ENCODE measurements around the gene GAA. TPM values are rescaled to one million over a fixed set of nuclear protein-coding genes. Genes with fewer than 3 reads are reported as not detected.
A peak's percentile ranks its signal among the peaks of the same experiment; 100 is the strongest.

The GAA gene
- 8.9 and 21.8 TPM in 2 replicates for total RNA-seq

DNA sequence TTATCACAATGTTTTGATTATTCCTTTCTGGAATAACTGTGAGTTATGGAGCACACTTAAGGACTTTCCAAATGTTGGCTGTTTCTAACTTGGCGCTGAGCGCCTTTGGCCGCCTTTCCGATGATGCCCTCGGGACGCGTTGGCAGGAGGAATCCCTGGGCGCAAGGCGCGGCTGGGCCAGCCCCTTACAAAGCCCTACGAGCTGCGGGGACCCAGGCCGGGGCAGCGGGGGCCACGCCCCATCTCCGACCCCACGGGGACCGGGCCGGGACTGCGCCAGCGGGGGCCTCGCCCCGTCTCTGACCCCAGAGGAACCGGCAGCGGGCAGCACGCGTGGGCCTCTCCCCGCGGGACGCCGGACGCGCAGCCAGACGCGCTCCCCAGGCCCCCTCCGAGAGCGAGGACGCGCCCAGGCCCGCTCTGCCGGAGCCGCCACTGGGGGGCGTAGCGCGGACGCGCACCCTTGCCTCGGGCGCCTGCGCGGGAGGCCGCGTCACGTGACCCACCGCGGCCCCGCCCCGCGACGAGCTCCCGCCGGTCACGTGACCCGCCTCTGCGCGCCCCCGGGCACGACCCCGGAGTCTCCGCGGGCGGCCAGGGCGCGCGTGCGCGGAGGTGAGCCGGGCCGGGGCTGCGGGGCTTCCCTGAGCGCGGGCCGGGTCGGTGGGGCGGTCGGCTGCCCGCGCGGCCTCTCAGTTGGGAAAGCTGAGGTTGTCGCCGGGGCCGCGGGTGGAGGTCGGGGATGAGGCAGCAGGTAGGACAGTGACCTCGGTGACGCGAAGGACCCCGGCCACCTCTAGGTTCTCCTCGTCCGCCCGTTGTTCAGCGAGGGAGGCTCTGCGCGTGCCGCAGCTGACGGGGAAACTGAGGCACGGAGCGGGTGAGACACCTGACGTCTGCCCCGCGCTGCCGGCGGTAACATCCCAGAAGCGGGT is at the start of gene GAA:
GAA (plus strand) TSS at position 571 of the 935 bp plus-strand sequence. CDS start 3,006 bp downstream, outside the sequence.
- TF ChIP-seq, protein P1, sequence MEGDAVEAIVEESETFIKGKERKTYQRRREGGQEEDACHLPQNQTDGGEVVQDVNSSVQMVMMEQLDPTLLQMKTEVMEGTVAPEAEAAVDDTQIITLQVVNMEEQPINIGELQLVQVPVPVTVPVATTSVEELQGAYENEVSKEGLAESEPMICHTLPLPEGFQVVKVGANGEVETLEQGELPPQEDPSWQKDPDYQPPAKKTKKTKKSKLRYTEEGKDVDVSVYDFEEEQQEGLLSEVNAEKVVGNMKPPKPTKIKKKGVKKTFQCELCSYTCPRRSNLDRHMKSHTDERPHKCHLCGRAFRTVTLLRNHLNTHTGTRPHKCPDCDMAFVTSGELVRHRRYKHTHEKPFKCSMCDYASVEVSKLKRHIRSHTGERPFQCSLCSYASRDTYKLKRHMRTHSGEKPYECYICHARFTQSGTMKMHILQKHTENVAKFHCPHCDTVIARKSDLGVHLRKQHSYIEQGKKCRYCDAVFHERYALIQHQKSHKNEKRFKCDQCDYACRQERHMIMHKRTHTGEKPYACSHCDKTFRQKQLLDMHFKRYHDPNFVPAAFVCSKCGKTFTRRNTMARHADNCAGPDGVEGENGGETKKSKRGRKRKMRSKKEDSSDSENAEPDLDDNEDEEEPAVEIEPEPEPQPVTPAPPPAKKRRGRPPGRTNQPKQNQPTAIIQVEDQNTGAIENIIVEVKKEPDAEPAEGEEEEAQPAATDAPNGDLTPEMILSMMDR (conservative IDR thresholded peaks at IDR 0.05; ENCODE audit: low read depth, low read length), result peak; percentile 54
- H3K4me3 ChIP-seq (ENCODE audit: low read depth, low read length), result peak within 1 kb of the TSS; percentile 87
- no peak for DNase-seq (ENCODE audit: low read depth)

DNA sequence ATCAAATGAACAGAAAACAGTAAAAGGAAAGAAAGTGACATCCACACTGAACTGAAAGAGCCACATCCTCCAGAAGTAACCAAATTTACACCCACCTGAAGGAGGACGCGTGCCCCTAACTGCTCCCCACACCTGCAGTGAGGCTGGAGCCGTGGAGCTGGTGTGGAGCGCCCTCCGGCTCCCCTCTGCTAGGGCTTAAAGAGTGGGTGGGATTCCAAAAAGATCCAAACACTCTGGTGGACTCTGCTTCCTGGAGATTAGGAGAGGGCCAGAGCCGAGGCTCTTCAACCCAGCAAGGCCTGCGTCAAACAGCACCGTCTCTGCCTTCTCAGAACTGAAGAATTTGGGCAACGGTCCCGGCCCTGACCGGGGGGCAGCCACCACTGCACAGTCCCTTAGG is 49.7 kb upstream of the GAA start:
- no peak for DNase-seq (ENCODE audit: low read depth)
- H3K4me3 ChIP-seq (ENCODE audit: low read depth, low read length), result no peak overlapping the region
- TF ChIP-seq, protein P1 (conservative IDR thresholded peaks at IDR 0.05; ENCODE audit: low read depth, low read length), result no peak

DNA sequence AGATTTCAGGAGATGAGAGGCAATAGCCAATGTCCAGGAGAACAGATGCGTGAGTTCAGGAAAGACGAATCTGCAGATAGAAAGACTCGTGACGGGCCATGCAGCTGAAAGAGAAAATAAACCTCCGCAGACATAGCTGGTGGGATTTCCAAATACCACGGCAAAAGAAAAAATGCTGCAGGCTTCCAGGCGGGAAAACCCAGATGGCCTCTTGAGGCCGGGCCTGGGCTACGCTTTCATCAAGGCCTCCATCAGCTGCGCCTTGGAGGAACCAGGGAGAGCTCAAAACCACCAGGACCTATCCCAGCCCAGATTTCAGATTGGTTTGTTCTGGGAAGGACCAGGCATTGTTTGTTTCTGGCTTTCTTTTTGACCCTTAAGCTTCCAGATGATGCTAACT is 48.3 kb upstream of the GAA start:
- no peak overlapping the region for H3K4me3 ChIP-seq (ENCODE audit: low read depth, low read length)
- TF ChIP-seq, protein P1 (conservative IDR thresholded peaks at IDR 0.05; ENCODE audit: low read depth, low read length), result no peak
- no peak for DNase-seq (ENCODE audit: low read depth)

DNA sequence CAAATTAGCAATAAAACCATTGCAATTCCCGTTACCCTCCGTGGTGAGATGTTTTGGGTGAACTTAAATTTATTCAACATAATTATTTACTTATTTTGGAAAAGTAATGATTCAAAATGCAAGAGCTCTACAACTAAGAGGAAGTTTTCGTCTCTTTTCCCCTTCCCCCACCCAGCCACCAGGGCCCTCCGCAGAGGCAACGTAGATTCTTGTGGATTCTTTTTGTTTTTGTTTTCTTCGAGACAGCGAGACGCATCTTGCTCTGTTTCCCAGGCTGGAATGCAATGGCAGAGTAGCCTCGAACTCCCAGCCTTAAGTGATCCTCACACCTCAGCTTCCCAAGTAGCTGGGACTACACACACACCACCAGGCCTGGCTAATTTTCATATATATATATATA is 45.8 kb upstream of the GAA start:
- H3K4me3 ChIP-seq (ENCODE audit: low read depth, low read length), result no peak overlapping the region
- no peak for DNase-seq (ENCODE audit: low read depth)
- TF ChIP-seq, protein P1 (conservative IDR thresholded peaks at IDR 0.05; ENCODE audit: low read depth, low read length), result no peak

DNA sequence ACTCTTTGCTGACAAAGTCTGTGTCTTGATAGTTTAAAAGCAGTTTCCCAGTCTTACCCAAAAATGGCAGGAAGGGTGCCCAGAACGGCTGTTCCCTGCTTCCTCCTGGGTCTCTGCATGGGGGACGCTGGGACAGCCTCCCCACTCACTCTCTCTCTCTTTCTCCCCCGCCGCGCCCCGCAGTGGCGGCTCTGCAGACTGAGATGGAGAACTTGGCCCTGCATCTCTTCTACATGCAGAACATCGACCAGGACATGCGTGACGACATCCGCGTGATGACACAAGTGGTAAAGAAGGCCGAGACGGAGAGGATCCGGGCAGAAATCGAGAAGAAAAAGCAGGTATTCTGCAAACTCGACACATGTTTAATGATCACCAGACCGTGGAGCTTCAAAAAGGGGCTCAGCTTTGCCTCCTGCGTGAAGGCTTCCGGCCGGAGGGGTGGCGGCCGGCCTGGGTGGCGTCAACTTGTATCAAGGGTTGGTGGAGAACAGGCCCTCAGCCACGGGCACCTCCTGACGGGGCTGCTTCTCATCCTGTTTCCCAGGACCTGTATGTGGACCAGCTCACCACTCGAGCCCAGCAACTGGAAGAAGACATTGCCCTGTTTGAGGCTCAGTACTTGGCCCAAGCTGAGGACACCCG is 42.9 kb upstream of the GAA start:
- H3K4me3 ChIP-seq (ENCODE audit: low read depth, low read length), result no peak overlapping the region
- no peak for DNase-seq (ENCODE audit: low read depth)
- TF ChIP-seq, protein P1 (conservative IDR thresholded peaks at IDR 0.05; ENCODE audit: low read depth, low read length), result no peak

DNA sequence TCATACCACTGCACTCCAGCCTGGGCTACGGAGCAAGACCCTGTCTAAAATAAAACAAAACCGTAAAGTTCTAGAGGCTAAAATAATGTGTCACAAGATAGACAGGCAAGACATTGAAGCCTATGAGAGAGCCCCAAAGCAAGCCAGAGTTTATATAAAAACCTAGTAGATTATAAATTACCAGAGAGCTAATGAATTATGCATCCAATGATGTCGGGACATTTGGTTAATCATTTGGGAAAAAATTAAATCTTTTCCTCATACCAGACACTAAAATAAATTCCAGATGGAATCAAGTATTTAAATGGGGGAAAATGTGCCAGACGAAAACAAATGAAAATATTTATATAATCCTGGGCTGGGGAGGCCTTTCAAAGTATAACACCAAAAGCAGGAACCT is 40.7 kb upstream of the GAA start:
- TF ChIP-seq, protein P1 (conservative IDR thresholded peaks at IDR 0.05; ENCODE audit: low read depth, low read length), result no peak
- DNase-seq (ENCODE audit: low read depth), result peak; percentile 53
- no peak overlapping the region for H3K4me3 ChIP-seq (ENCODE audit: low read depth, low read length)

Measured in epithelial cell of proximal tubule (primary cell).